HEK293 (cell line): Measurements from ENCODE around the gene P2RX4.
A peak's percentile ranks its signal among the peaks of the same experiment; 100 is the strongest.
"Not testable (repeated sequence)": the region's sequence is repeated elsewhere in the genome, so short reads cannot be mapped to it uniquely, and the experiment has no call there.

Experiments
- CTCF ChIA-PET: fragments of 350-600 bp; formaldehyde crosslinking; extraction: SDS; loops from one replicate; lab custom pipeline; 2021; ENCODE audit warnings: antibody characterized with exemption; lab: Yijun Ruan, JAX
- POLR2A ChIA-PET: fragments of 300-600 bp; formaldehyde crosslinking; extraction: SDS; loops from one replicate; lab custom pipeline; 2020; ENCODE audit warnings: antibody characterized with exemption, inconsistent platforms; lab: Yijun Ruan, JAX
- H3K27ac ChIP-seq: fragments of 200-500 bp; sonication (Bioruptor generic); 2 replicates; pipeline ENCODE4 v1.5.1; 2014; ENCODE audit warnings: low read depth, low read length, control low read depth, inconsistent platforms; ENCODE audit errors: extremely low read depth
- H3K36me3 ChIP-seq, 2 experiments: fragments of 200-500 bp in 1 of 2; sonication (Bioruptor generic) in 1 of 2; 1 replicate in 1 of 2; 2 replicates in 1 of 2; pipeline ENCODE4 v1.5.1; 2014 to 2017; ENCODE audit warnings: inconsistent platforms in 2 of 2, low read length in 2 of 2; ENCODE audit not compliant: control insufficient read depth in 2 of 2, insufficient read depth in 1 of 2
- H3K4me1 ChIP-seq: fragments of 200-500 bp; sonication (Bioruptor generic); 2 replicates; pipeline ENCODE4 v1.5.1; 2014; ENCODE audit warnings: mild to moderate bottlenecking, low read length, inconsistent platforms; ENCODE audit not compliant: control insufficient read depth, insufficient read depth
- H3K4me3 ChIP-seq: 2 replicates; pipeline ENCODE4 v1.5.1; 2011; ENCODE audit warnings: low read depth, mild to moderate bottlenecking, control low read depth, low read length, moderate library complexity
- H3K9me3 ChIP-seq: fragments of 200-500 bp; sonication (Bioruptor generic); 2 replicates; pipeline ENCODE4 v1.5.1; 2014; ENCODE audit warnings: low read depth, low read length, inconsistent platforms; ENCODE audit not compliant: control insufficient read depth, insufficient read depth
- BCL6B ChIP-seq: fragments of 450-650 bp; formaldehyde crosslinking; IDR thresholded peaks from 2 replicates; pipeline ENCODE4 v1.5.1; 2017; ENCODE audit warnings: missing biosample characterization, missing genetic modification characterization
- EGR2 ChIP-seq: fragments of 450-650 bp; formaldehyde crosslinking; IDR thresholded peaks from 2 replicates; pipeline ENCODE4 v1.5.1; 2016; ENCODE audit warnings: low read depth, missing biosample characterization, missing genetic modification characterization
- GLIS2 ChIP-seq: fragments of 450-650 bp; formaldehyde crosslinking; IDR thresholded peaks from 2 replicates; pipeline ENCODE4 v1.5.1; 2016; ENCODE audit warnings: missing biosample characterization, missing genetic modification characterization
- OSR2 ChIP-seq: fragments of 450-650 bp; formaldehyde crosslinking; IDR thresholded peaks from 2 replicates; pipeline ENCODE4 v1.5.1; 2016; ENCODE audit warnings: missing biosample characterization, missing genetic modification characterization
- PRDM6 ChIP-seq: fragments of 450-650 bp; formaldehyde crosslinking; IDR thresholded peaks from 2 replicates; pipeline ENCODE4 v1.5.1; 2017; ENCODE audit warnings: missing biosample characterization, missing genetic modification characterization
- RBAK ChIP-seq: fragments of 450-650 bp; formaldehyde crosslinking; IDR thresholded peaks from 2 replicates; pipeline ENCODE4 v1.5.1; 2016; ENCODE audit warnings: missing biosample characterization, missing genetic modification characterization
- SCRT1 ChIP-seq: fragments of 450-650 bp; formaldehyde crosslinking; IDR thresholded peaks from 2 replicates; pipeline ENCODE4 v1.5.1; 2016; ENCODE audit warnings: missing biosample characterization, missing genetic modification characterization, borderline replicate concordance
- SP3 ChIP-seq: fragments of 450-650 bp; formaldehyde crosslinking; IDR thresholded peaks from 2 replicates; pipeline ENCODE4 v1.5.1; 2016; ENCODE audit warnings: missing biosample characterization, missing genetic modification characterization
- ZBTB1 ChIP-seq: fragments of 450-650 bp; formaldehyde crosslinking; IDR thresholded peaks from 2 replicates; pipeline ENCODE4 v1.5.1; 2016; ENCODE audit warnings: missing biosample characterization, missing genetic modification characterization
- ZNF19 ChIP-seq: fragments of 450-650 bp; formaldehyde crosslinking; IDR thresholded peaks from 2 replicates; pipeline ENCODE4; 2016; ENCODE audit warnings: missing biosample characterization, missing genetic modification characterization, low read depth
- ZNF433 ChIP-seq: fragments of 450-650 bp; formaldehyde crosslinking; IDR thresholded peaks from 2 replicates; pipeline ENCODE4 v1.5.1; 2016; ENCODE audit warnings: missing biosample characterization, missing genetic modification characterization, low read depth
- ZNF501 ChIP-seq: fragments of 450-650 bp; formaldehyde crosslinking; IDR thresholded peaks from 2 replicates; pipeline ENCODE4 v1.5.1; 2016; ENCODE audit warnings: missing biosample characterization, missing genetic modification characterization
- ZNF530 ChIP-seq: fragments of 450-650 bp; formaldehyde crosslinking; IDR thresholded peaks from 2 replicates; pipeline ENCODE4 v1.5.1; 2016; ENCODE audit warnings: low read depth, missing biosample characterization, missing genetic modification characterization
- ZNF558 ChIP-seq: fragments of 450-650 bp; formaldehyde crosslinking; IDR thresholded peaks from 2 replicates; pipeline ENCODE4 v1.5.1; 2016; ENCODE audit warnings: missing biosample characterization, missing genetic modification characterization
- ZNF585B ChIP-seq: fragments of 450-650 bp; formaldehyde crosslinking; IDR thresholded peaks from 2 replicates; pipeline ENCODE4 v1.5.1; 2016; ENCODE audit warnings: missing biosample characterization, missing genetic modification characterization
- ZNF623 ChIP-seq: fragments of 450-650 bp; formaldehyde crosslinking; IDR thresholded peaks from 2 replicates; pipeline ENCODE4 v1.5.1; 2016; ENCODE audit warnings: missing biosample characterization, missing genetic modification characterization
- ZNF645 ChIP-seq: fragments of 450-650 bp; formaldehyde crosslinking; IDR thresholded peaks from 2 replicates; pipeline ENCODE4; 2016; ENCODE audit warnings: missing biosample characterization, missing genetic modification characterization
- ZNF654 ChIP-seq: fragments of 450-650 bp; formaldehyde crosslinking; IDR thresholded peaks from 2 replicates; pipeline ENCODE4 v1.5.1; 2016; ENCODE audit warnings: low read depth, missing biosample characterization, missing genetic modification characterization
- ZNF664 ChIP-seq: fragments of 450-650 bp; formaldehyde crosslinking; IDR thresholded peaks from 2 replicates; pipeline ENCODE4 v1.5.1; 2016; ENCODE audit warnings: missing biosample characterization, missing genetic modification characterization
- ZNF707 ChIP-seq: fragments of 450-650 bp; formaldehyde crosslinking; IDR thresholded peaks from 2 replicates; pipeline ENCODE4 v1.5.1; 2016; ENCODE audit warnings: missing biosample characterization, missing genetic modification characterization
- ZNF843 ChIP-seq: fragments of 450-650 bp; formaldehyde crosslinking; IDR thresholded peaks from 2 replicates; pipeline ENCODE4 v1.5.1; 2016; ENCODE audit warnings: missing biosample characterization, missing genetic modification characterization
- TF ChIP-seq, protein P1 (sequence below): fragments of 450-650 bp; formaldehyde crosslinking; IDR thresholded peaks from 2 replicates; pipeline ENCODE4 v1.5.1; 2017; ENCODE audit warnings: missing biosample characterization, missing genetic modification characterization

P2RX4 gene

GRCh38 chr12:121257704-121258449 is 47.9 kb downstream of the P2RX4 start:
- H3K4me1 ChIP-seq, H3K27ac ChIP-seq, H3K4me3 ChIP-seq, H3K9me3 ChIP-seq, POLR2A ChIA-PET: not testable (repeated sequence)
- CTCF ChIA-PET = interaction anchor here (0.7 kb wide), 2 partner anchors 77 to 198 kb away, joined by 3 to 4 read pairs; no protein-coding TSS in a partner anchor
- H3K36me3 ChIP-seq = peaks cover 29 to 53% of the 10 kb centered on the region in 2 experiments
- 0 out of 2 replicates have a peak, but pooled peaks have one; percentile 34 for TF ChIP-seq EGR2 (tag by site-specific recombination)

- POLR2A ChIA-PET = no interaction called here
- no peaks in the 10 kb centered on the region for H3K9me3 ChIP-seq
- CTCF ChIA-PET = no interaction called here
- TF ChIP-seq ZNF558 = no peak
- TF ChIP-seq ZNF501 (tag by site-specific recombination) = no peak
- no peak for TF ChIP-seq RBAK (tag by site-specific recombination)
- TF ChIP-seq PRDM6 (tag by site-specific recombination) = no peak
- no peak for TF ChIP-seq BCL6B
- no peak for TF ChIP-seq ZNF707
- no peak for TF ChIP-seq ZNF585B (tag by site-specific recombination)
- no peak for TF ChIP-seq ZNF645 (tag by site-specific recombination)
- TF ChIP-seq ZNF433 (tag by site-specific recombination) = no peak
- TF ChIP-seq GLIS2 (tag by site-specific recombination) = no peak
- no peak for TF ChIP-seq SP3 (tag by site-specific recombination)
- TF ChIP-seq ZNF19 (tag by site-specific recombination) = no peak
- TF ChIP-seq ZNF664 (tag by site-specific recombination) = no peak
- TF ChIP-seq ZNF623 (tag by site-specific recombination) = no peak
- no peak for TF ChIP-seq ZNF654 (tag by site-specific recombination)
- H3K36me3 ChIP-seq = peaks cover 29 to 52% of the 10 kb centered on the region in 2 experiments; a peak in 2 of 3 replicates
- no peak overlapping the region for H3K4me3 ChIP-seq
- no peaks in the 10 kb centered on the region for H3K4me1 ChIP-seq
- H3K27ac ChIP-seq = no peak overlapping the region
Observed at GRCh38 chr12:121259074-121259473, 49.1 kb downstream of the P2RX4 start.

- POLR2A ChIA-PET = no interaction called here
- peaks cover 29 to 47% of the 10 kb centered on the region in 2 experiments; a peak in 2 of 3 replicates for H3K36me3 ChIP-seq
Observed at GRCh38 chr12:121260091-121260490, 50.2 kb downstream of the P2RX4 start.

More at GRCh38 chr12:121260091-121260490, 50.2 kb downstream of the P2RX4 start:
- no peak overlapping the region for H3K27ac ChIP-seq
- no peak overlapping the region for H3K4me3 ChIP-seq
- CTCF ChIA-PET = no interaction called here
- no peaks in the 10 kb centered on the region for H3K4me1 ChIP-seq
- H3K9me3 ChIP-seq = no peaks in the 10 kb centered on the region
- TF ChIP-seq, protein P1, sequence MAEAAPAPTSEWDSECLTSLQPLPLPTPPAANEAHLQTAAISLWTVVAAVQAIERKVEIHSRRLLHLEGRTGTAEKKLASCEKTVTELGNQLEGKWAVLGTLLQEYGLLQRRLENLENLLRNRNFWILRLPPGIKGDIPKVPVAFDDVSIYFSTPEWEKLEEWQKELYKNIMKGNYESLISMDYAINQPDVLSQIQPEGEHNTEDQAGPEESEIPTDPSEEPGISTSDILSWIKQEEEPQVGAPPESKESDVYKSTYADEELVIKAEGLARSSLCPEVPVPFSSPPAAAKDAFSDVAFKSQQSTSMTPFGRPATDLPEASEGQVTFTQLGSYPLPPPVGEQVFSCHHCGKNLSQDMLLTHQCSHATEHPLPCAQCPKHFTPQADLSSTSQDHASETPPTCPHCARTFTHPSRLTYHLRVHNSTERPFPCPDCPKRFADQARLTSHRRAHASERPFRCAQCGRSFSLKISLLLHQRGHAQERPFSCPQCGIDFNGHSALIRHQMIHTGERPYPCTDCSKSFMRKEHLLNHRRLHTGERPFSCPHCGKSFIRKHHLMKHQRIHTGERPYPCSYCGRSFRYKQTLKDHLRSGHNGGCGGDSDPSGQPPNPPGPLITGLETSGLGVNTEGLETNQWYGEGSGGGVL = no peak
- no peak for TF ChIP-seq SCRT1 (tag by site-specific recombination)
- TF ChIP-seq ZBTB1 = no peak
- no peak for TF ChIP-seq ZNF843 (tag by site-specific recombination)
- no peak for TF ChIP-seq ZNF530 (tag by site-specific recombination)
- TF ChIP-seq OSR2 (tag by site-specific recombination) = no peak
